Activated CD8-positive, alpha-beta memory T cell treated with anti-CD3 and anti-CD28 coated beads for 48 hours (primary cell): ENCODE measurements around the gene ACOXL.

ENCODE experiments used
- DNase-seq, 3 experiments: peaks; one replicate each; pipeline ENCODE4 v3.0.0-alpha.2; 2020; ENCODE audit warnings: low read depth in 2 of 3, low spot score in 2 of 3

The ACOXL gene

GRCh38 chr2:110751642-110752041, 19.3 kb downstream of the ACOXL start:
- DNase-seq = no peak

- DNase-seq = no peak
These were observed 20.5 kb downstream of the ACOXL start for GRCh38 chr2:110752871-110753270.

GRCh38 chr2:110755491-110756078, 23.2 kb downstream of the ACOXL start:
- no peak for DNase-seq

GRCh38 chr2:110759411-110759810, 27.0 kb downstream of the ACOXL start:
- DNase-seq = no peak

GRCh38 chr2:110764931-110765330, 32.6 kb downstream of the ACOXL start:
- no peak for DNase-seq

- no peak for DNase-seq
These were observed 33.9 kb downstream of the ACOXL start for GRCh38 chr2:110766291-110766690.

- no peak for DNase-seq
These were observed 36.2 kb downstream of the ACOXL start for GRCh38 chr2:110768591-110768990.

- DNase-seq = no peak
These were observed 38.1 kb downstream of the ACOXL start for GRCh38 chr2:110770404-110770958.

- DNase-seq = no peak
These were observed 38.6 kb downstream of the ACOXL start for GRCh38 chr2:110770959-110771431.

- no peak for DNase-seq
These were observed 39.4 kb downstream of the ACOXL start for GRCh38 chr2:110771547-110772382.

GRCh38 chr2:110772383-110772755, 40.0 kb downstream of the ACOXL start:
- no peak for DNase-seq

- no peak for DNase-seq
These were observed 41.1 kb downstream of the ACOXL start for GRCh38 chr2:110773401-110773921.

- no peak for DNase-seq
These were observed 42.3 kb downstream of the ACOXL start for GRCh38 chr2:110774701-110775100.

GRCh38 chr2:110777531-110778311, 45.3 kb downstream of the ACOXL start:
- DNase-seq = no peak

- no peak for DNase-seq
These were observed 48.1 kb downstream of the ACOXL start for GRCh38 chr2:110780461-110780860.

GRCh38 chr2:110783196-110783873, 51.0 kb downstream of the ACOXL start:
- DNase-seq = no peak

GRCh38 chr2:110784047-110784631, 51.8 kb downstream of the ACOXL start:
- no peak for DNase-seq

GRCh38 chr2:110785439-110785838, 53.1 kb downstream of the ACOXL start:
- no peak for DNase-seq

- no peak for DNase-seq
These were observed 56.6 kb downstream of the ACOXL start for GRCh38 chr2:110788976-110789375.

- no peak for DNase-seq
These were observed 57.3 kb downstream of the ACOXL start for GRCh38 chr2:110789706-110790105.
